T-helper 2 cell (primary cell): Measurements from ENCODE around the gene NUMB.

ENCODE experiments used
- DNase-seq, 5 experiments: peaks; one replicate each; pipeline versions ENCODE4 v3.0.0 to v3.0.0-alpha.2; 2012 to 2022

NUMB gene

DNA sequence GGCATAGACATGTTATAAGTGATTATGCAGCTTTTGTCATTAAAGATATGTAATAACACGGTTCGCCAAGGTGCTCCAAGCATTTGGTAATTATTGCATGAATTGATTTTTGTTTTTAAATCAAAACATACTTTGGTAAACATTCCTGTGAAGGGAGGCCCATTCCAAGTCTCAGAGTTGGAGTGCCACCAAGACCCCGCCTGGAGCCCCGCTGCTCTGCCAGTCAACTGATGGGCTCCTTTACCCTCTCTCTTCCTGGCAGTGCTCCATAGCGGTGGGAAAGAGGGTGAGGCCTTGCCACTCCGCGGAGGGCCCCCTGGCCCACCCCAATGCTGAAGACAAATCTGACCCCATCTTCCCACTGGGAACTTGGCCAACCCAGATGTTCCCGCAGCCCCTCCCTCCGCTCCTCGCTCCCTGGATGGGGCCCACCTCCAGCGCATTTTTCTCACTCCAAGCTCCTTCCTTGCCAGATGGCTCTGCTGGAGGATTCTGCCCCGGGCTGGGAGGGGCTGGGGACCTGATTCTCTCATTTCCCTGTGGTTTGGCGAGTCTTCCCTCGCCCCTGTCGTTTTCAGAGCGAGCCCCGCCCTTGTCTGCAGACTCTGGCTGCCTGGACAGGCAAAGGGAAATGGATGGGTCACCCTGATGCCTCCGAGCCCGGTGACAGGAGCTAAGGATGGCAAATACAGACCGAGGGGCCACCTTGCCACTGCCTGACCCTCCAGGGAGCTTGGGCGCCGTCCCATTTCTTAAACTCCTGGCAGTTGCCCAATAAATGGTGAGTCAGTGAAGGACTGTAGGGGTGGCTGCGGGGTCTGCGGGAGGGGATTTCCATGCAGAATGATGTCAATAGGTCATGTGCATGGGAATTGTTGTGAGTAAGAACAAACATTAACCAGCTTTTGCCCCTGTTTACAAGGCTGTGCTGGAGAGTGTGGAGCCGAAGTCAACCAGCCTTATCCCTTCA is 230.2 kb downstream of the NUMB start:
- no peak for DNase-seq

DNA sequence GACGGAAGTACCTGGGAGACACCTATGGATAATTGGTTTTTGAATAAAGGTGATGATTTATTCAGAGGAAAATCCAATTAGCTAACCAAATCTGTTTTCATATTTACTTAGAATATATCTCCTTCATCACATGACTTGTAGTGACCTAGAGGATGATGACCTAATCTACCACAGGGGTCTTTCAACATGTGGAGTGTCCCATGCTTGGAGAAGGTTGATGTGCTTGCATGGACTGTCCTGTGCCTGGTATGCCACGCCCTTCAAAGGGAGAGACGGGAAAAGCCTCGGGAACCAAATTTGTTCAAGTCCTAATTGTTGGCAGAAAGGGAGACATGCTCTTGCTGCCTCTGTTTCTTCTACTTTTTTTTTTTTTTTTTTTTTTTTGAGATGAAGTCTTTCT is 232.8 kb downstream of the NUMB start:
- DNase-seq = no peak
